Measurements from ENCODE around the gene OTUD5. TPM values are rescaled to one million over a fixed set of nuclear protein-coding genes. Genes with fewer than 3 reads are reported as not detected.
A peak's percentile ranks its signal among the peaks of the same experiment; 100 is the strongest.

OTUD5 gene
- total and polyA plus RNA-seq, 2 of the 13 experiments (the other 11 are each of a cell fraction or from before 2014, with no cell fraction given): 18.4 to 42.2 TPM

- Histone ChIP-seq H3K4me1 (ENCODE audit: insufficient read depth, low read length) (peaks cover 28% of the 10 kb centered on the region), H3K27ac (ENCODE audit: extremely low read length, insufficient read depth, low read length) (peak overlapping the region; percentile 56), H3K9ac (ENCODE audit: insufficient read depth, low read depth, low read length) (peak overlapping the region; percentile 43; the same call in 1 of the 2 replicates), H3K79me2 (ENCODE audit: insufficient read depth, low read length) (peaks cover 11% of the 10 kb centered on the region), H3K9me3 (ENCODE audit: low read length) (no peaks in the 10 kb centered on the region), H3K27me3 (ENCODE audit: control insufficient read depth in 1 of 2, insufficient read depth in 2 of 2, low read length in 2 of 2) (no peaks in the 10 kb centered on the region), H2AFZ (ENCODE audit: low read length) (no peak overlapping the region), H3K4me3 (replicated peaks in 1 of 3; ENCODE audit: insufficient read depth in 1 of 3, low read depth in 2 of 3, low read length in 3 of 3) (peak overlapping the region; percentile 45 to 69 (median 64); a peak in 5 of 6 replicates), H4K20me1 (ENCODE audit: insufficient read depth, low read length) (no peaks in the 10 kb centered on the region; the same call in 1 of the 2 replicates), H3K4me2 (ENCODE audit: low read depth, low read length) (peak overlapping the region; percentile 76), H3K36me3 (replicated peaks in 1 of 2; ENCODE audit: control insufficient read depth in 1 of 2, insufficient read depth in 2 of 2, low read length in 2 of 2) (peaks cover 0 to 6% of the 10 kb centered on the region in 2 experiments; a peak in 1 of 5 replicates)
- BruUV-seq (replicated peaks): no TSS peak
- FAIRE-seq (peak; percentile 82), DNase-seq (ENCODE audit: low spot score) (peak; percentile 76), ATAC-seq (peak; percentile 91)
- intact Hi-C loops (cut with micrococcal nuclease; ENCODE audit: unreplicated experiment) (no loop called here), in situ Hi-C loops (cut with HindIII; ENCODE audit: extremely low pct_ligation_motif_present, low pct_unique_long_range_greater_than_20kb) (no loop called here)
- POLR2A ChIA-PET: interaction anchor here (0.5 to 2.1 kb wide), 8 partner anchors 12 to 316 kb away, joined by 3 to 11 read pairs (median 5); partner anchors contain the start of genes HDAC6 and SLC35A2
- whole genome bisulfite sequencing (ENCODE audit: low lambda C conversion rate): no CpG with 5 or more reads among the region's 68 CpGs
- CTCF ChIA-PET (ENCODE audit: low intra/inter-chr PET ratio, low total read pairs): no interaction called here
- TF ChIP-seq ZNF256 (CRISPR knock-in tag; conservative IDR thresholded peaks at IDR 0.05): no peak
- TF ChIP-seq NFKB2 (CRISPR knock-in tag; IDR thresholded peaks at IDR 0.05; ENCODE audit: borderline replicate concordance): no peak
- TF ChIP-seq GMEB1 (CRISPR knock-in tag; IDR thresholded peaks at IDR 0.05; ENCODE audit: borderline replicate concordance): no peak
- TF ChIP-seq CTCF (CRISPR knock-in tag; IDR thresholded peaks at IDR 0.05): peak; percentile 83
- no peak for TF ChIP-seq ZNF251 (CRISPR knock-in tag; IDR thresholded peaks at IDR 0.05)
- TF ChIP-seq SPEN (CRISPR knock-in tag; IDR thresholded peaks at IDR 0.05; ENCODE audit: low read depth): peak; percentile 21; the same call in 1 of the 2 replicates
- 0 out of 2 replicates have a peak, but pooled peaks have one; percentile 21 for TF ChIP-seq YEATS2 (CRISPR knock-in tag; IDR thresholded peaks at IDR 0.05; ENCODE audit: borderline replicate concordance)
- TF ChIP-seq HMGXB4 (CRISPR knock-in tag; IDR thresholded peaks at IDR 0.05; ENCODE audit: borderline replicate concordance in 1 of 2, low read depth in 1 of 2): peak; percentile 64 to 80; a peak in 3 of 4 replicates
- TF ChIP-seq BORCS8-MEF2B (CRISPR knock-in tag; IDR thresholded peaks at IDR 0.05): no peak
- TF ChIP-seq SNAI1 (CRISPR knock-in tag; IDR thresholded peaks at IDR 0.05; ENCODE audit: borderline replicate concordance): no peak
- no peak for TF ChIP-seq SNAPC5 (CRISPR knock-in tag; IDR thresholded peaks at IDR 0.05; ENCODE audit: borderline replicate concordance)
- no peak for TF ChIP-seq ZNF883 (CRISPR knock-in tag; IDR thresholded peaks at IDR 0.05; ENCODE audit: not compliant biosample characterization)
- no peak for TF ChIP-seq ARNTL (CRISPR knock-in tag; IDR thresholded peaks at IDR 0.05)
- TF ChIP-seq HNF4A (CRISPR knock-in tag; IDR thresholded peaks at IDR 0.05): peak; percentile 30; the same call in 1 of the 2 replicates
- TF ChIP-seq GFI1 (CRISPR knock-in tag; IDR thresholded peaks at IDR 0.05; ENCODE audit: borderline replicate concordance): no peak
- no peak for TF ChIP-seq ZNF589 (CRISPR knock-in tag; conservative IDR thresholded peaks at IDR 0.05)
- peak; percentile 39; the same call in 1 of the 2 replicates for TF ChIP-seq KDM5B (CRISPR knock-in tag; IDR thresholded peaks at IDR 0.05; ENCODE audit: borderline replicate concordance)
Measured at GRCh38 chrX:48891402-48892288, 65.8 kb downstream of the OTUD5 start.
